ENCODE measurements around the gene ANO7. TPM values are rescaled to one million over a fixed set of nuclear protein-coding genes. Genes with fewer than 3 reads are reported as not detected.

The ANO7 gene
- total RNA-seq, 1 donor from 2014 or later, result under 0.01 TPM

DNA sequence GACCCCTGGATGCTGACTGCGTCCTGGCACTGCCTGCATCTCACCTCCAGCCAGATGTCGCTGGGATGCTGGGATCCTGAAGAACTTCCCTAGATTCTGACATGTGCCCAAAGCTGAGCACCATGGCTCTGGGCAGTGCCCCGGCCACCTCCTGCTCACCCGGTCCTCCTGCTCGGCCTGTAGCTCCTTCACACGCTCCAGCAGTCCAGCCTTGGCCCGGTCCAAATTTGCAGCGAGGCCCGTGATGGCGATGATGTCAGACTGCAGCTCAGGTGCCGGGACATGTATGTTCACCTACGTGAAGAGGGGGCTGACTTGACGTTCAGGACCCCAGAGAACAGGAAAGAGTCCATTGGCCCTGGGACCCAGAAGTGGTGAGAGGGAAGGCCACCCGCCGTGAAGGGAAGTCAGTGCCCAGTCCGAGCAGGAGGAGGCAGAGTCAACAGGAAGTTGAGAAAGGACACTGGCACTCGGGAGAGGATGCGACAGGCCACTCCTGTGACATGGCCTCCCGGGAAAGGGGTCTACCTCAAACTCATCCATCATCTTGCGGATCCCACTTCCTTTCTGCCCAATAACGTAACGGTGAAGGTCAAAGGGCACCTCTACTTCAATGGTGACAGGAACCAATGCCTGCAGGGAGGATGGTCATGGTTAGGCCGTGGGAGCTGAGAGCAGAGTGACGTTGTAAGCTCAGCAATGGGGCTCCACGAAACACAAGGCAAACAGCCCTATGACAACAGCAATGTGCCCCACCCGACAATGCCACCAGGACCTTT, 46.7 kb downstream of the ANO7 start:
- FAIRE-seq, result peak; percentile 86
- no peak for DNase-seq (ENCODE audit: low read depth)
- no peaks in the 10 kb centered on the region for H3K27me3 ChIP-seq (ENCODE audit: control insufficient read depth, insufficient read depth, low read length)
- H3K4me3 ChIP-seq (ENCODE audit: low read depth, low read length), result no peak overlapping the region
- H3K36me3 ChIP-seq (ENCODE audit: control insufficient read depth, insufficient read depth, low read length), result peaks cover 68% of the 10 kb centered on the region
- TF ChIP-seq, protein P1, sequence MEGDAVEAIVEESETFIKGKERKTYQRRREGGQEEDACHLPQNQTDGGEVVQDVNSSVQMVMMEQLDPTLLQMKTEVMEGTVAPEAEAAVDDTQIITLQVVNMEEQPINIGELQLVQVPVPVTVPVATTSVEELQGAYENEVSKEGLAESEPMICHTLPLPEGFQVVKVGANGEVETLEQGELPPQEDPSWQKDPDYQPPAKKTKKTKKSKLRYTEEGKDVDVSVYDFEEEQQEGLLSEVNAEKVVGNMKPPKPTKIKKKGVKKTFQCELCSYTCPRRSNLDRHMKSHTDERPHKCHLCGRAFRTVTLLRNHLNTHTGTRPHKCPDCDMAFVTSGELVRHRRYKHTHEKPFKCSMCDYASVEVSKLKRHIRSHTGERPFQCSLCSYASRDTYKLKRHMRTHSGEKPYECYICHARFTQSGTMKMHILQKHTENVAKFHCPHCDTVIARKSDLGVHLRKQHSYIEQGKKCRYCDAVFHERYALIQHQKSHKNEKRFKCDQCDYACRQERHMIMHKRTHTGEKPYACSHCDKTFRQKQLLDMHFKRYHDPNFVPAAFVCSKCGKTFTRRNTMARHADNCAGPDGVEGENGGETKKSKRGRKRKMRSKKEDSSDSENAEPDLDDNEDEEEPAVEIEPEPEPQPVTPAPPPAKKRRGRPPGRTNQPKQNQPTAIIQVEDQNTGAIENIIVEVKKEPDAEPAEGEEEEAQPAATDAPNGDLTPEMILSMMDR (IDR thresholded peaks at IDR 0.05; ENCODE audit: insufficient read depth, low read length, severe bottlenecking), result no peak

DNA sequence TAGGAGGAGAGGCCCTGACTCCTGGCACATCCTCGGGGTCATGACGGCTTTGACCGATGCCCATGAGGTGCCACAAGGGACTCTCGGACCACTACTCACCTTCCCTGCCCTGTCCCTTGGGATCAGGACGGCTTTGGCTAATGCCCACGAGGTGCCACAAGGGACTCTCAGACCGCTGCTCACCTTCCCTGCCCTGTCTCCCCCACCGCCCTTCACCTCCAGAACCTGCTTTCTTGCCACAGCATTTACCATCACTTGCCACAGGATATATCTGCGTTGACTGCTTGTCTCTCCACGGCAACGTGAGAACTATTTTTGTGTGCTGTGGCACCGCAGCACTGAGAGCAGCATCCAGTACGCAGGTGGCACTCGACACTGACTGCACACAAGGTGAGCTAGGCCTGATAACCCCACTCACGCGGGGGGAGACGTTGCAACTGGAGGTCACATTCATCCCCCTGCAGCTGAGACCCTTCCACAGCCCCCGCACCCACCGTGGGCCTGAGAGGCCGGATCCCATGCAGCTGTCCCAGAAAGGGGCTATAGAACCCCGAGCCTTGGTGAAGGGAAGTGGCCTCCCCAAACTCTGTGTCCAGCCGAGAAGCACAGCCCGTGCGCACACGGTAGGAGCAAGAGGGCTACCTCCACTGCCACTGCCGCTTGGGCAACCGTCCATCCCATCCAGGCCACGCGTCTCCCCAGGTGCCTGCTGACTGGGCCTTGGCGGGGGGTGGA, 47.5 kb downstream of the ANO7 start:
- H3K36me3 ChIP-seq (ENCODE audit: control insufficient read depth, insufficient read depth, low read length), result peaks cover 71% of the 10 kb centered on the region
- no peak for DNase-seq (ENCODE audit: low read depth)
- H3K27me3 ChIP-seq (ENCODE audit: control insufficient read depth, insufficient read depth, low read length), result no peaks in the 10 kb centered on the region
- peak; percentile 18 for FAIRE-seq
- TF ChIP-seq, protein P1 (IDR thresholded peaks at IDR 0.05; ENCODE audit: insufficient read depth, low read length, severe bottlenecking), result no peak
- H3K4me3 ChIP-seq (ENCODE audit: low read depth, low read length), result no peak overlapping the region

DNA sequence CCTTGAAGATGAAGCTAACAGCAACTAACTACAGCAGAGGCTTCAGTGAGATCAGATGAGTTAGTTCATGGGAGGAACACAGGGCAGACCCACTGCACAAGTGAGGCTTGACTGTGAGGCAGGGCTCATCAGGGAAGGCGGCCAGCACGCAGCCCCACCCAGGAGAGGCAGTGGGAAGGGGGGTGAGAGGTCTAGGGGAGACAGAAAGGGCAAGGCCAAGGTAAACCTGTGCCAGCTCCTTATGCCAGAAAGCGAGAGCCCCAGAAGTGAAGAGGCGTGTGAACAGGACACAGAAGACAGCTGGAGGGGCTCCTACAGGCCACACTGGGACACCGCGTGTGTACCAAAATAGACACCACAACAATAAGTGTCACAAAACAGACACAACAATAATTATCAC, 48.6 kb downstream of the ANO7 start:
- no peak for FAIRE-seq
- no peak for DNase-seq (ENCODE audit: low read depth)
- H3K36me3 ChIP-seq (ENCODE audit: control insufficient read depth, insufficient read depth, low read length), result peaks cover 67% of the 10 kb centered on the region
- no peak overlapping the region for H3K4me3 ChIP-seq (ENCODE audit: low read depth, low read length)
- H3K27me3 ChIP-seq (ENCODE audit: control insufficient read depth, insufficient read depth, low read length), result no peaks in the 10 kb centered on the region
- TF ChIP-seq, protein P1 (IDR thresholded peaks at IDR 0.05; ENCODE audit: insufficient read depth, low read length, severe bottlenecking), result no peak

DNA sequence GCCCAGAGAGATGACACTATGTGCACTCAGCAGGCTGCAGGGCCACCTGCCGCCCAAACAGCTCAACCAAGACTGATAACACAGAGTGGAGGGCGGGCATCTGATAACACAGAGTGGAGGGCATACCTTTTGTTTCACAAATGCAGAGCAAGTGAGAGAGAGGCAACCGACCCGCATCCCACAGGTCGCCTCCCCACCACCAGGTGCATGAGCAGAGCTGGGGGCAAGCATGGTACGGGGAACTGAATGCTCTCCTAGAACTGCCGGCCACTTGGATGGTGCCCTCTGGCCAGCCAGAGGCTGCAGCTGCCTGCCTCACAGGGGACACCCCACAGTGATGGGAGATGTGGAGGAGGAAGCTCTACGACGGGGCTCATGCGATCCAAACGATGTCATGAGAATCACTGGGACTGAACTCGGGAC, 49.5 kb downstream of the ANO7 start:
- TF ChIP-seq, protein P1 (IDR thresholded peaks at IDR 0.05; ENCODE audit: insufficient read depth, low read length, severe bottlenecking), result no peak
- Histone ChIP-seq H3K36me3 (ENCODE audit: control insufficient read depth, insufficient read depth, low read length) (peaks cover 73% of the 10 kb centered on the region), H3K27me3 (ENCODE audit: control insufficient read depth, insufficient read depth, low read length) (no peaks in the 10 kb centered on the region), H3K4me3 (ENCODE audit: low read depth, low read length) (no peak overlapping the region)
- FAIRE-seq (no peak), DNase-seq (ENCODE audit: low read depth) (no peak)

DNA sequence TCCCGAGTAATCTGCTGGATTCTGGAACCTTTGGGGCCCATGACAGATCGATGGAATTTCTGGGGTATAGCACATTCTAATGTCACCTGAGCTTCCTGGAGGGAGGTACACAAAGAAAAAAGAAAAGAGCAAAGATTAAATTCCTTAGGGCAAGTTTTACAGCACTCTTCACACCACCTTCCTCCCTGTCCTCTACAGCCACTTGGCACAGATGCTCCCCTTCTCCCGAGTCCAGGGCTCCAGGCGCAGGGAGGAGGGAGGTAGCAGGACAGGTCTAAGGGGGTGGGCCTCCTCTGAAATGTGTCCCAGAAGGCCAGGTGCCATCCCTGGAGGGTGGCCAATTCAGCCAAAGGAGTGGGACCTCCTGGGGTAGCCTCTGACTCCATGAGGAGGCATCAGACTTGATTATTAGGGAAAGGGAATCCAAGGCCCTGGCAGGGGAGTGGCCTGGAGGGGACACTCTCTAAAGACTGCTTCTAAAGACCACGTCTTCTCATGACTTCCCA, 50.3 kb downstream of the ANO7 start:
- no peak overlapping the region for H3K4me3 ChIP-seq (ENCODE audit: low read depth, low read length)
- H3K36me3 ChIP-seq (ENCODE audit: control insufficient read depth, insufficient read depth, low read length), result peaks cover 74% of the 10 kb centered on the region
- FAIRE-seq (no peak), DNase-seq (ENCODE audit: low read depth) (no peak)
- TF ChIP-seq, protein P1 (IDR thresholded peaks at IDR 0.05; ENCODE audit: insufficient read depth, low read length, severe bottlenecking), result no peak
- no peaks in the 10 kb centered on the region for H3K27me3 ChIP-seq (ENCODE audit: control insufficient read depth, insufficient read depth, low read length)
